Measurements from ENCODE around the gene ARFGAP3. TPM values are rescaled to one million over a fixed set of nuclear protein-coding genes. Genes with fewer than 3 reads are reported as not detected.
A peak's percentile ranks its signal among the peaks of the same experiment; 100 is the strongest.

ARFGAP3 gene
- total RNA-seq, 1 donor from 2014 or later, result 62.0 TPM

- H3K4me3 ChIP-seq (ENCODE audit: low read depth, low read length), result no peak overlapping the region
- no peak for TF ChIP-seq CTCF (IDR thresholded peaks at IDR 0.05; ENCODE audit: insufficient read depth, low read length, poor library complexity, severe bottlenecking)
- H3K36me3 ChIP-seq (ENCODE audit: control insufficient read depth, insufficient read depth, low read length), result no peaks in the 10 kb centered on the region
- DNase-seq (ENCODE audit: low read depth), result no peak
- H3K27me3 ChIP-seq (ENCODE audit: control insufficient read depth, insufficient read depth, low read length), result no peaks in the 10 kb centered on the region
Observed at GRCh38 chr22:42770941-42771647, 86.0 kb downstream of the ARFGAP3 start.

GRCh38 chr22:42770448-42770726 is 86.7 kb downstream of the ARFGAP3 start:
- TF ChIP-seq CTCF (IDR thresholded peaks at IDR 0.05; ENCODE audit: insufficient read depth, low read length, poor library complexity, severe bottlenecking), result no peak
- H3K36me3 ChIP-seq (ENCODE audit: control insufficient read depth, insufficient read depth, low read length), result no peaks in the 10 kb centered on the region
- no peak overlapping the region for H3K4me3 ChIP-seq (ENCODE audit: low read depth, low read length)
- H3K27me3 ChIP-seq (ENCODE audit: control insufficient read depth, insufficient read depth, low read length), result no peaks in the 10 kb centered on the region
- DNase-seq (ENCODE audit: low read depth), result no peak

GRCh38 chr22:42769574-42770447 is 87.3 kb downstream of the ARFGAP3 start:
- no peak for TF ChIP-seq CTCF (IDR thresholded peaks at IDR 0.05; ENCODE audit: insufficient read depth, low read length, poor library complexity, severe bottlenecking)

GRCh38 chr22:42769238-42769573 is 87.9 kb downstream of the ARFGAP3 start:
- Histone ChIP-seq H3K36me3 (ENCODE audit: control insufficient read depth, insufficient read depth, low read length) (no peaks in the 10 kb centered on the region), H3K27me3 (ENCODE audit: control insufficient read depth, insufficient read depth, low read length) (no peaks in the 10 kb centered on the region), H3K4me3 (ENCODE audit: low read depth, low read length) (no peak overlapping the region)
- no peak for DNase-seq (ENCODE audit: low read depth)
- no peak for TF ChIP-seq CTCF (IDR thresholded peaks at IDR 0.05; ENCODE audit: insufficient read depth, low read length, poor library complexity, severe bottlenecking)

More at GRCh38 chr22:42769574-42770447, 87.3 kb downstream of the ARFGAP3 start:
- Histone ChIP-seq H3K4me3 (ENCODE audit: low read depth, low read length) (no peak overlapping the region), H3K36me3 (ENCODE audit: control insufficient read depth, insufficient read depth, low read length) (no peaks in the 10 kb centered on the region), H3K27me3 (ENCODE audit: control insufficient read depth, insufficient read depth, low read length) (no peaks in the 10 kb centered on the region)
- DNase-seq (ENCODE audit: low read depth), result peak; percentile 73

- DNase-seq (ENCODE audit: low read depth), result no peak
- no peak for TF ChIP-seq CTCF (IDR thresholded peaks at IDR 0.05; ENCODE audit: insufficient read depth, low read length, poor library complexity, severe bottlenecking)
- no peak overlapping the region for H3K4me3 ChIP-seq (ENCODE audit: low read depth, low read length)
- H3K27me3 ChIP-seq (ENCODE audit: control insufficient read depth, insufficient read depth, low read length), result no peaks in the 10 kb centered on the region
- no peaks in the 10 kb centered on the region for H3K36me3 ChIP-seq (ENCODE audit: control insufficient read depth, insufficient read depth, low read length)
Observed at GRCh38 chr22:42768385-42769035, 88.6 kb downstream of the ARFGAP3 start.
